B cell (primary cell): Measurements from ENCODE around the gene ZBTB11. TPM values are rescaled to one million over a fixed set of nuclear protein-coding genes. Genes with fewer than 3 reads are reported as not detected.

Experiments
- ATAC-seq: fragments of 200-7000 bp; cut with Tn5 transposase; one replicate; pipeline ENCODE4 v1.10.0; 2021; ENCODE audit warnings: low read depth, mild to moderate bottlenecking, moderate number of reproducible peaks, moderate library complexity
- CTCF ChIA-PET: fragments of 350-600 bp; sonication (Branson Sonifier 250); formaldehyde crosslinking; loops from one replicate; lab custom pipeline; 2021; ENCODE audit warnings: antibody characterized with exemption, inconsistent platforms; lab: Charles Lee
- POLR2A ChIA-PET: fragments of 350-600 bp; sonication (Branson Sonifier 250); formaldehyde crosslinking; loops from one replicate; lab custom pipeline; 2021; ENCODE audit warnings: antibody characterized with exemption; lab: Charles Lee
- DNase-seq: peaks from one replicate; pipeline ENCODE4 v3.0.0; 2013
- H2AFZ ChIP-seq: 2 replicates; pipeline ENCODE4 v1.6.1; 2012; ENCODE audit warnings: mild to moderate bottlenecking, low read depth, low read length; ENCODE audit not compliant: insufficient read depth, poor library complexity, severe bottlenecking
- H3K27ac ChIP-seq, 2 donors: 1 replicate in 1 of 2; 2 replicates in 1 of 2; pipeline ENCODE4 v1.5.1; 2012 to 2013; ENCODE audit warnings: low read length in 2 of 2, mild to moderate bottlenecking in 2 of 2, moderate library complexity in 1 of 2
- H3K27me3 ChIP-seq, 4 experiments: fragments of 200-600 bp in 1 of 4; sonication (generic) in 1 of 4; replicated peaks in 1 of 4; 1 replicate in 2 of 4; 2 replicates in 2 of 4; pipeline versions ENCODE4 v1.6.1 to v1.7.0; 2013 to 2016; ENCODE audit warnings: low read length in 3 of 4, mild to moderate bottlenecking in 2 of 4, mixed read lengths in 1 of 4, moderate library complexity in 1 of 4; ENCODE audit not compliant: insufficient read depth in 4 of 4, control insufficient read depth in 3 of 4; ENCODE audit errors: control extremely low read depth in 1 of 4
- H3K36me3 ChIP-seq, 2 experiments: replicated peaks in 1 of 2; 1 replicate in 1 of 2; 2 replicates in 1 of 2; pipeline versions ENCODE4 v1.6.1 to v1.7.1; 2013; ENCODE audit warnings: low read length in 1 of 2; ENCODE audit not compliant: insufficient read depth in 2 of 2, control insufficient read depth in 1 of 2; ENCODE audit errors: control extremely low read depth in 1 of 2, extremely low read depth in 1 of 2
- H3K4me1 ChIP-seq, 2 donors: fragments of 200-600 bp in 1 of 2; sonication (generic) in 1 of 2; 1 replicate in 1 of 2; 2 replicates in 1 of 2; pipeline versions ENCODE4 v1.5.1 to v1.6.1; 2013 to 2017; ENCODE audit warnings: low read length in 2 of 2; ENCODE audit not compliant: control insufficient read depth in 2 of 2, insufficient read depth in 2 of 2
- H3K4me2 ChIP-seq: replicated peaks from 2 replicates; pipeline ENCODE3; 2012; ENCODE audit warnings: mild to moderate bottlenecking, low read depth, low read length; ENCODE audit not compliant: poor library complexity, severe bottlenecking
- H3K4me3 ChIP-seq, 5 experiments: fragments of 200-600 bp in 1 of 5; sonication (generic) in 1 of 5; 1 replicate in 3 of 5; 2 replicates in 2 of 5; pipeline versions ENCODE4 v1.5.1 to v1.7.0; 2011 to 2016; ENCODE audit warnings: low read length in 4 of 5, mild to moderate bottlenecking in 4 of 5, low read depth in 2 of 5, control low read depth in 1 of 5, moderate library complexity in 1 of 5; ENCODE audit not compliant: insufficient read depth in 1 of 5; ENCODE audit errors: control extremely low read depth in 1 of 5, extremely low read depth in 1 of 5
- H3K79me2 ChIP-seq: fragments of 200-600 bp; sonication (generic); one replicate; pipeline ENCODE4 v1.6.0; 2016; ENCODE audit warnings: low read length; ENCODE audit not compliant: control insufficient read depth, insufficient read depth
- H3K9ac ChIP-seq: fragments of 200-600 bp; sonication (generic); 2 replicates; pipeline ENCODE4 v1.6.1; 2017; ENCODE audit warnings: mild to moderate bottlenecking, low read length, moderate library complexity
- H3K9me3 ChIP-seq, 3 donors: one replicate each; pipeline versions ENCODE4 v1.6.1 to v1.7.1; 2013; ENCODE audit warnings: low read length in 2 of 3; ENCODE audit not compliant: control insufficient read depth in 2 of 3, insufficient read depth in 1 of 3; ENCODE audit errors: control extremely low read depth in 1 of 3
- H4K20me1 ChIP-seq: 2 replicates; pipeline ENCODE4 v1.6.0; 2012; ENCODE audit warnings: mild to moderate bottlenecking, low read length; ENCODE audit not compliant: insufficient read depth, control insufficient read depth, poor library complexity, severe bottlenecking
- H3K27ac Mint-ChIP-seq: one replicate; pipeline ENCODE4 v1.8.0; 2021; ENCODE audit warnings: mixed read lengths
- H3K27me3 Mint-ChIP-seq: one replicate; pipeline ENCODE4 v1.8.0; 2021; ENCODE audit warnings: mixed read lengths
- H3K4me1 Mint-ChIP-seq: one replicate; pipeline ENCODE4 v1.8.0; 2021; ENCODE audit warnings: mixed read lengths
- H3K4me3 Mint-ChIP-seq: one replicate; pipeline ENCODE4 v1.8.0; 2021; ENCODE audit warnings: mixed read lengths
- H3K9me3 Mint-ChIP-seq: one replicate; pipeline ENCODE4 v1.8.0; 2022; ENCODE audit warnings: mixed read lengths; ENCODE audit not compliant: insufficient read depth
- CTCF ChIP-seq: fragments of 200-600 bp; IDR thresholded peaks from one replicate; pipeline ENCODE4 v1.8.0; 2022; ENCODE audit warnings: antibody characterized with exemption, mild to moderate bottlenecking
- EZH2 ChIP-seq: IDR thresholded peaks from 2 replicates; pipeline ENCODE4 v1.6.1; 2012; ENCODE audit warnings: borderline replicate concordance, low read depth, mild to moderate bottlenecking, moderate library complexity, low read length; ENCODE audit not compliant: insufficient read depth, poor library complexity, severe bottlenecking
- WGBS: methylation state at CpG from one replicate; pipeline ENCODE4 v1.1.5; 2013; ENCODE audit warnings: missing lambda C conversion rate; ENCODE audit not compliant: insufficient coverage; 5-methylcytosine and 5-hydroxymethylcytosine counted together
- intact Hi-C: fragments of 100-400 bp; cut with micrococcal nuclease; formaldehyde crosslinking; loops from one replicate; pipeline ENCODE4 v1.10.0; 2022
- polyA plus RNA-seq: library from polyadenylated mRNA; depleted of rRNA; stranded (reverse); fragments of >200 nt; gene quantifications from 2 replicates; pipeline ENCODE4 v1.2.3, GENCODE V29; 2012
- total RNA-seq, 2 donors: library from RNA; stranded (reverse); fragments of 120-200 nt in 1 of 2; gene quantifications; 1 replicate in 1 of 2; 2 replicates in 1 of 2; pipeline versions ENCODE4 v1.2.3 to v1.2.4, GENCODE V29; 2013 to 2022

Gene ZBTB11
- total and polyA plus RNA-seq, 2 donors (not counting 1 experiment from before 2014, with no cell fraction given), result 16.3 to 42.6 TPM

DNA sequence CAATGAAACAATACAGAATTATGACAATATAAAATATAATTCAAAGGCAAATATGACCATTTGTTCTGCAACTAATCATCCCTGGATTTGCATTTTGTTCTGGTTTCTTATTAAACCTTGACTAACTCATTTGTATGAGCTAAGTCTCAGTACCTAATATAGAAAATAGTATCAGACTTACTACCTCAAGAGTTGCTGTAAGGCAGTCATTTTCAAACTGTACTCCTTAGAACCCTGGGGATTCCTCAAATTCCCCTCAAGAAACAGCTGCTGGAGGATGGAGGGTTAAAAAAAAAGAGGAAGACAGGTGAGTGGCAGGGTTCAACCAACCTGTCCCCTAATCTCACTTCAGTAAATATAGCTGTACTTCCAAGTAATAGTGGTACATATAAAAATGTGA lies 11.1 kb downstream of the ZBTB11 start:
- ChIA-PET CTCF (interaction anchor here (0.6 to 1.1 kb wide), 2 partner anchors 13 to 341 kb away, joined by 3 read pairs; no protein-coding TSS in a partner anchor), POLR2A (interaction anchor here (0.7 kb wide), 1 partner anchor 89 kb away, joined by 3 read pairs; no protein-coding TSS in a partner anchor)
- H3K9ac ChIP-seq, result no peak overlapping the region
- peaks cover 27 to 72% of the 10 kb centered on the region in 2 experiments for H3K36me3 ChIP-seq
- intact Hi-C loops, result no loop called here
- peaks cover 4% of the 10 kb centered on the region for H4K20me1 ChIP-seq
- no peak overlapping the region for H3K27ac ChIP-seq
- ATAC-seq, result no peak
- Mint-ChIP-seq H3K4me3 (no peak overlapping the region), H3K9me3 (no peaks in the 10 kb centered on the region), H3K27ac (no peak overlapping the region), H3K4me1 (no peaks in the 10 kb centered on the region), H3K27me3 (no peaks in the 10 kb centered on the region)
- no peak overlapping the region for H3K4me3 ChIP-seq
- H3K4me1 ChIP-seq, result no peaks in the 10 kb centered on the region
- TF ChIP-seq EZH2 (no peak), CTCF (no peak)
- no peak for DNase-seq
- H3K4me2 ChIP-seq, result no peak overlapping the region
- no peak overlapping the region for H2AFZ ChIP-seq
- peaks cover 34% of the 10 kb centered on the region for H3K79me2 ChIP-seq
- H3K27me3 ChIP-seq, result no peaks in the 10 kb centered on the region
- no peaks in the 10 kb centered on the region for H3K9me3 ChIP-seq

GRCh38 chr3:101665357-101665756 lies 11.6 kb downstream of the ZBTB11 start:
- POLR2A ChIA-PET, result interaction anchor here (0.7 kb wide), 1 partner anchor 88 kb away, joined by 3 read pairs; no protein-coding TSS in a partner anchor
- WGBS, result 100% methylated on average over 3 of the region's 4 CpGs
- no peaks in the 10 kb centered on the region for H3K4me1 Mint-ChIP-seq

More at GRCh38 chr3:101665357-101665756, 11.6 kb downstream of the ZBTB11 start:
- H3K4me1 ChIP-seq, result no peaks in the 10 kb centered on the region
- ATAC-seq (no peak), DNase-seq (no peak)
- no peak overlapping the region for H3K4me3 Mint-ChIP-seq
- H3K79me2 ChIP-seq, result peaks cover 29% of the 10 kb centered on the region
- no peak overlapping the region for H2AFZ ChIP-seq
- H3K4me2 ChIP-seq, result no peak overlapping the region
- no peaks in the 10 kb centered on the region for H3K9me3 ChIP-seq
- H3K9ac ChIP-seq, result no peak overlapping the region
- no peaks in the 10 kb centered on the region for H3K27me3 ChIP-seq
- H3K4me3 ChIP-seq, result no peak overlapping the region
- no peak overlapping the region for H3K27ac Mint-ChIP-seq
- intact Hi-C loops, result no loop called here
- H3K9me3 Mint-ChIP-seq, result no peaks in the 10 kb centered on the region
- peaks cover 27 to 74% of the 10 kb centered on the region in 2 experiments for H3K36me3 ChIP-seq
- no peaks in the 10 kb centered on the region for H3K27me3 Mint-ChIP-seq
- H4K20me1 ChIP-seq, result no peaks in the 10 kb centered on the region
- CTCF ChIA-PET, result interaction anchor here (1.1 kb wide), 1 partner anchor 13 kb away, joined by 3 read pairs; no protein-coding TSS in a partner anchor
- no peak for TF ChIP-seq EZH2
- TF ChIP-seq CTCF, result no peak
- no peak overlapping the region for H3K27ac ChIP-seq
